SK-N-SH (cell line): ENCODE measurements around the gene CCDC57. TPM values are rescaled to one million over a fixed set of nuclear protein-coding genes. Genes with fewer than 3 reads are reported as not detected.

Experiments
- CTCF ChIA-PET: fragments of 300-600, 350-600 bp; formaldehyde crosslinking; extraction: SDS; loops from one replicate; lab custom pipeline; 2021; lab: Yijun Ruan, JAX
- POLR2A ChIA-PET: fragments of 350-600 bp; sonication (Branson Sonifier 250); formaldehyde crosslinking; extraction: SDS; loops from one replicate; lab custom pipeline; 2020; ENCODE audit warnings: antibody characterized with exemption, inconsistent platforms; lab: Yijun Ruan, JAX
- DNase-seq: peaks from one replicate; pipeline ENCODE4 v3.0.0; 2012
- H2AFZ ChIP-seq: fragments of 200-600 bp; sonication (generic); 2 replicates; pipeline ENCODE4 v1.8.1; 2016; ENCODE audit warnings: antibody characterized with exemption, mild to moderate bottlenecking, low read depth
- H3F3A ChIP-seq: fragments of 200-600 bp; sonication (generic); replicated peaks from 2 replicates; pipeline ENCODE3; 2016; ENCODE audit warnings: antibody characterized with exemption, mild to moderate bottlenecking; ENCODE audit not compliant: insufficient read depth
- H3K27ac ChIP-seq, 2 experiments: fragments of 200-500 bp in 1 of 2; fragments of 200-600 bp in 1 of 2; sonication (Bioruptor generic) in 1 of 2; sonication (generic), shearing (Covaris generic) in 1 of 2; 2 replicates each; pipeline versions ENCODE4 v1.5.1 to v1.6.1; 2014 to 2016; ENCODE audit warnings: low read depth in 2 of 2, inconsistent platforms in 1 of 2, low read length in 1 of 2, mild to moderate bottlenecking in 1 of 2, mixed read lengths in 1 of 2
- H3K27me3 ChIP-seq: fragments of 200-600 bp; sonication (generic), shearing (Covaris generic); 2 replicates; pipeline ENCODE4 v1.6.1; 2016; ENCODE audit warnings: mixed run types; ENCODE audit not compliant: insufficient read depth
- H3K36me3 ChIP-seq, 2 experiments: fragments of 200-500 bp in 1 of 2; fragments of 200-600 bp in 1 of 2; sonication (Bioruptor generic) in 1 of 2; sonication (generic) in 1 of 2; replicated peaks in 1 of 2; 2 replicates each; pipeline versions ENCODE3 to v1.5.1; 2014 to 2016; ENCODE audit warnings: low read length in 1 of 2, mild to moderate bottlenecking in 1 of 2; ENCODE audit not compliant: insufficient read depth in 2 of 2, control insufficient read depth in 1 of 2
- H3K4me1 ChIP-seq, 2 experiments: fragments of 200-500 bp in 1 of 2; fragments of 200-600 bp in 1 of 2; sonication (Bioruptor generic) in 1 of 2; sonication (generic), shearing (Covaris generic) in 1 of 2; 2 replicates each; pipeline versions ENCODE4 v1.5.1 to v1.6.1; 2014 to 2016; ENCODE audit warnings: low read depth in 1 of 2, low read length in 1 of 2, mixed run types in 1 of 2; ENCODE audit not compliant: insufficient read depth in 2 of 2, control insufficient read depth in 1 of 2
- H3K4me2 ChIP-seq: fragments of 200-600 bp; sonication (generic), shearing (Covaris generic); 2 replicates; pipeline ENCODE4 v1.6.1; 2017; ENCODE audit warnings: mixed run types
- H3K4me3 ChIP-seq, 2 experiments: fragments of 200-500 bp in 1 of 2; fragments of 200-600 bp in 1 of 2; sonication (Bioruptor generic) in 1 of 2; sonication (generic), shearing (Covaris generic) in 1 of 2; 2 replicates each; pipeline versions ENCODE4 v1.5.1 to v1.8.1; 2014 to 2016; ENCODE audit warnings: low read depth in 2 of 2, inconsistent platforms in 1 of 2, low read length in 1 of 2, mild to moderate bottlenecking in 1 of 2, mixed read lengths in 1 of 2, moderate library complexity in 1 of 2
- H3K79me2 ChIP-seq: fragments of 200-600 bp; sonication (generic); 2 replicates; pipeline ENCODE4 v1.8.1; 2017; ENCODE audit warnings: mild to moderate bottlenecking; ENCODE audit not compliant: insufficient read depth
- H3K9ac ChIP-seq: fragments of 200-600 bp; sonication (generic); 2 replicates; pipeline ENCODE4 v1.6.1; 2017; ENCODE audit warnings: mixed run types
- H3K9me2 ChIP-seq: fragments of 200-600 bp; sonication (generic); 2 replicates; pipeline ENCODE4 v1.6.1; 2017; ENCODE audit warnings: mixed run types
- H3K9me3 ChIP-seq: fragments of 200-600 bp; sonication (generic); 2 replicates; pipeline ENCODE4 v1.6.1; 2017; ENCODE audit warnings: mixed run types, mild to moderate bottlenecking, moderate library complexity
- H4K20me1 ChIP-seq: fragments of 200-600 bp; sonication (generic); 2 replicates; pipeline ENCODE4 v1.6.1; 2017; ENCODE audit warnings: mild to moderate bottlenecking, mixed run types; ENCODE audit not compliant: insufficient read depth
- CHD2 ChIP-seq: fragments of 150-350 bp; IDR thresholded peaks from 2 replicates; pipeline ENCODE4 v1.6.1; 2018; ENCODE audit warnings: low read length; ENCODE audit not compliant: partially characterized antibody
- ELF1 ChIP-seq: IDR thresholded peaks from 2 replicates; pipeline ENCODE4 v1.4.0; 2012
- FOSL2 ChIP-seq: IDR thresholded peaks from 2 replicates; pipeline ENCODE4 v1.4.0; 2012; ENCODE audit warnings: low read depth, mild to moderate bottlenecking, moderate library complexity, borderline replicate concordance
- GABPA ChIP-seq: IDR thresholded peaks from 2 replicates; pipeline ENCODE4 v1.4.0; 2012; ENCODE audit warnings: low read depth, mild to moderate bottlenecking
- JUND ChIP-seq: IDR thresholded peaks from 2 replicates; pipeline ENCODE4 v1.4.0; 2012
- NRF1 ChIP-seq: IDR thresholded peaks from 2 replicates; pipeline ENCODE4 v1.6.1; 2012; ENCODE audit warnings: low read depth, mild to moderate bottlenecking, low read length
- PBX3 ChIP-seq: IDR thresholded peaks from 2 replicates; pipeline ENCODE4; 2012
- POLR2AphosphoS5 ChIP-seq: IDR thresholded peaks from 2 replicates; pipeline ENCODE4 v1.6.1; 2012; ENCODE audit warnings: low read depth, low read length
- RAD21 ChIP-seq: IDR thresholded peaks from 2 replicates; pipeline ENCODE4 v1.6.1; 2012; ENCODE audit warnings: mild to moderate bottlenecking, low read length
- RCOR1 ChIP-seq: fragments of 150-350 bp; IDR thresholded peaks from 2 replicates; pipeline ENCODE4 v1.6.1; 2017; ENCODE audit warnings: antibody characterized with exemption, low read length
- REST ChIP-seq: IDR thresholded peaks from 2 replicates; pipeline ENCODE4 v1.6.1; 2012; ENCODE audit warnings: mild to moderate bottlenecking, low read depth, low read length, moderate library complexity
- RFX5 ChIP-seq: IDR thresholded peaks from 2 replicates; pipeline ENCODE4 v1.6.1; 2012; ENCODE audit warnings: mild to moderate bottlenecking, improper control_type of control experiment, low read length
- RXRA ChIP-seq: IDR thresholded peaks from 2 replicates; pipeline ENCODE4 v1.4.0; 2012; ENCODE audit warnings: low read depth, mild to moderate bottlenecking, borderline replicate concordance
- SIN3A ChIP-seq: IDR thresholded peaks from 2 replicates; pipeline ENCODE4 v1.6.1; 2012; ENCODE audit warnings: low read depth, mild to moderate bottlenecking, low read length, moderate library complexity, borderline replicate concordance
- TAF1 ChIP-seq: IDR thresholded peaks from 2 replicates; pipeline ENCODE4 v1.6.1; 2012; ENCODE audit warnings: low read depth, mild to moderate bottlenecking, low read length, moderate library complexity, borderline replicate concordance
- TCF12 ChIP-seq: IDR thresholded peaks from 2 replicates; pipeline ENCODE4 v1.4.0; 2012
- TEAD4 ChIP-seq: IDR thresholded peaks from 2 replicates; pipeline ENCODE4 v1.4.0; 2012; ENCODE audit warnings: mild to moderate bottlenecking, borderline replicate concordance; ENCODE audit not compliant: insufficient read depth
- USF1 ChIP-seq: IDR thresholded peaks from 2 replicates; pipeline ENCODE4 v1.4.0; 2012; ENCODE audit warnings: low read depth, borderline replicate concordance
- USF2 ChIP-seq: fragments of 150-350 bp; IDR thresholded peaks from 2 replicates; pipeline ENCODE4 v1.6.1; 2017; ENCODE audit warnings: antibody characterized with exemption, low read length, low read depth, borderline replicate concordance
- YY1 ChIP-seq: IDR thresholded peaks from 2 replicates; pipeline ENCODE4 v1.4.0; 2012; ENCODE audit warnings: low read depth, mild to moderate bottlenecking
- WGBS: methylation state at CpG from one replicate; pipeline ENCODE4 v1.1.6; 2017; ENCODE audit warnings: low lambda C conversion rate; 5-methylcytosine and 5-hydroxymethylcytosine counted together
- polyA plus RNA-seq, 3 experiments: library from polyadenylated mRNA; depleted of rRNA; stranded (reverse); fragments of >200 nt; gene quantifications; 2 replicates each; pipeline ENCODE4 v1.2.3, GENCODE V29; 2012
- TF ChIP-seq, protein P1 (sequence below): fragments of 200-600 bp; sonication (generic); IDR thresholded peaks from 2 replicates; pipeline ENCODE4 v1.6.1; 2017; ENCODE audit warnings: antibody characterized with exemption, mild to moderate bottlenecking, moderate library complexity

The CCDC57 gene
- polyA plus RNA-seq, 1 of the 3 experiments (the other 2 are of a cell fraction) = 68.6 TPM

- WGBS = 98% methylated on average over 19 of the region's 19 CpGs
- Histone ChIP-seq H4K20me1 (no peaks in the 10 kb centered on the region), H3K4me1 (no peaks in the 10 kb centered on the region), H3K27ac (no peak overlapping the region), H3K9ac (no peak overlapping the region), H3K9me2 (no peaks in the 10 kb centered on the region)
- TF ChIP-seq RAD21 (no peak), CHD2 (no peak), TAF1 (no peak), GABPA (no peak), TCF12 (no peak), FOSL2 (no peak), POLR2AphosphoS5 (no peak)
- TF ChIP-seq, all 33 proteins: peak for 0
- Histone ChIP-seq H3K27me3 (no peaks in the 10 kb centered on the region), H3K4me3 (no peak overlapping the region), H3K9me3 (no peaks in the 10 kb centered on the region), H3K79me2 (no peaks in the 10 kb centered on the region), H3K4me2 (no peak overlapping the region), H3K36me3 (peaks cover 23 to 89% of the 10 kb centered on the region in 2 experiments), H2AFZ (no peak overlapping the region), H3F3A (peaks cover 6% of the 10 kb centered on the region)
- ChIA-PET CTCF (interaction anchor here (1.2 to 2.6 kb wide), 3 partner anchors 20 to 123 kb away, joined by 3 to 12 read pairs (median 4); no protein-coding TSS in a partner anchor), POLR2A (interaction anchor here (0.7 kb wide), 1 partner anchor 23 kb away, joined by 3 read pairs; no protein-coding TSS in a partner anchor)
- no peak for DNase-seq
These were observed 130.2 kb downstream of the CCDC57 start for GRCh38 chr17:82082456-82082855.

- no peaks in the 10 kb centered on the region for H3K4me1 ChIP-seq
- 94% methylated on average over 17 of the region's 22 CpGs for WGBS
- no peaks in the 10 kb centered on the region for H3K9me2 ChIP-seq
- H4K20me1 ChIP-seq = no peaks in the 10 kb centered on the region
- no peak for TF ChIP-seq RAD21
- TF ChIP-seq RFX5 = no peak
- no peak for TF ChIP-seq NRF1
- no peak for TF ChIP-seq TAF1
- no peak for TF ChIP-seq SIN3A
- no peak for TF ChIP-seq YY1
- no peak for TF ChIP-seq ELF1
- TF ChIP-seq PBX3 = no peak
- TF ChIP-seq JUND = no peak
- no peak for TF ChIP-seq TEAD4
- TF ChIP-seq, protein P1, sequence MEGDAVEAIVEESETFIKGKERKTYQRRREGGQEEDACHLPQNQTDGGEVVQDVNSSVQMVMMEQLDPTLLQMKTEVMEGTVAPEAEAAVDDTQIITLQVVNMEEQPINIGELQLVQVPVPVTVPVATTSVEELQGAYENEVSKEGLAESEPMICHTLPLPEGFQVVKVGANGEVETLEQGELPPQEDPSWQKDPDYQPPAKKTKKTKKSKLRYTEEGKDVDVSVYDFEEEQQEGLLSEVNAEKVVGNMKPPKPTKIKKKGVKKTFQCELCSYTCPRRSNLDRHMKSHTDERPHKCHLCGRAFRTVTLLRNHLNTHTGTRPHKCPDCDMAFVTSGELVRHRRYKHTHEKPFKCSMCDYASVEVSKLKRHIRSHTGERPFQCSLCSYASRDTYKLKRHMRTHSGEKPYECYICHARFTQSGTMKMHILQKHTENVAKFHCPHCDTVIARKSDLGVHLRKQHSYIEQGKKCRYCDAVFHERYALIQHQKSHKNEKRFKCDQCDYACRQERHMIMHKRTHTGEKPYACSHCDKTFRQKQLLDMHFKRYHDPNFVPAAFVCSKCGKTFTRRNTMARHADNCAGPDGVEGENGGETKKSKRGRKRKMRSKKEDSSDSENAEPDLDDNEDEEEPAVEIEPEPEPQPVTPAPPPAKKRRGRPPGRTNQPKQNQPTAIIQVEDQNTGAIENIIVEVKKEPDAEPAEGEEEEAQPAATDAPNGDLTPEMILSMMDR = no peak
- TF ChIP-seq USF2 = no peak
- TF ChIP-seq RCOR1 = no peak
- TF ChIP-seq REST = no peak
- no peak for TF ChIP-seq USF1
- no peak for TF ChIP-seq FOSL2
- no peak for TF ChIP-seq RXRA
- H3K27me3 ChIP-seq = no peaks in the 10 kb centered on the region
- H3K36me3 ChIP-seq = peaks cover 23 to 84% of the 10 kb centered on the region in 2 experiments
- no peak overlapping the region for H3K9ac ChIP-seq
- H2AFZ ChIP-seq = no peak overlapping the region
- no peak overlapping the region for H3K27ac ChIP-seq
- ChIA-PET CTCF (interaction anchor here (1.2 to 2.6 kb wide), 3 partner anchors 20 to 122 kb away, joined by 3 to 12 read pairs (median 4); no protein-coding TSS in a partner anchor), POLR2A (interaction anchor here (0.7 kb wide), 1 partner anchor 23 kb away, joined by 3 read pairs; no protein-coding TSS in a partner anchor)
- H3K79me2 ChIP-seq = no peaks in the 10 kb centered on the region
- no peak overlapping the region for H3K4me3 ChIP-seq
- peaks cover 7% of the 10 kb centered on the region for H3F3A ChIP-seq
- H3K4me2 ChIP-seq = no peak overlapping the region
- H3K9me3 ChIP-seq = no peaks in the 10 kb centered on the region
- DNase-seq = no peak
These were observed 130.7 kb downstream of the CCDC57 start for GRCh38 chr17:82081966-82082365.
